ENCODE data around the gene FBN2. TPM values are rescaled to one million over a fixed set of nuclear protein-coding genes. Genes with fewer than 3 reads are reported as not detected.

The FBN2 gene
- total RNA-seq, 2 experiments from 2014 or later: 0.11 TPM; not detected in 1

- no peak overlapping the region for H3K4me3 Mint-ChIP-seq
- POLR2A ChIA-PET: no interaction called here
Measured at GRCh38 chr5:128384068-128384467, 154.0 kb downstream of the FBN2 start.

GRCh38 chr5:128380337-128380736 is 157.7 kb downstream of the FBN2 start:
- no peak for ATAC-seq (ENCODE audit: low read depth)
- Mint-ChIP-seq H3K27me3 (no peaks in the 10 kb centered on the region), H3K36me3 (no peaks in the 10 kb centered on the region), H3K27ac (no peak overlapping the region), H3K4me3 (no peak overlapping the region), H3K9me3 (no peaks in the 10 kb centered on the region), H3K4me1 (no peaks in the 10 kb centered on the region)
- DNase-seq: no peak
- POLR2A ChIA-PET: no interaction called here

More at GRCh38 chr5:128384068-128384467, 154.0 kb downstream of the FBN2 start:
- H3K4me1 Mint-ChIP-seq: no peaks in the 10 kb centered on the region
- ATAC-seq (ENCODE audit: low read depth): no peak
- no peak for DNase-seq
- H3K36me3 Mint-ChIP-seq: no peaks in the 10 kb centered on the region
- H3K27ac Mint-ChIP-seq: no peak overlapping the region
- H3K9me3 Mint-ChIP-seq: no peaks in the 10 kb centered on the region
- H3K27me3 Mint-ChIP-seq: no peaks in the 10 kb centered on the region

- POLR2A ChIA-PET: no interaction called here
- no peak for ATAC-seq (ENCODE audit: low read depth)
Measured at GRCh38 chr5:128378632-128379031, 159.4 kb downstream of the FBN2 start.

GRCh38 chr5:128378196-128378595 is 159.8 kb downstream of the FBN2 start:
- POLR2A ChIA-PET: no interaction called here

More at GRCh38 chr5:128378632-128379031, 159.4 kb downstream of the FBN2 start:
- Mint-ChIP-seq H3K9me3 (no peaks in the 10 kb centered on the region), H3K27me3 (no peaks in the 10 kb centered on the region), H3K4me3 (no peak overlapping the region), H3K27ac (no peak overlapping the region), H3K4me1 (no peaks in the 10 kb centered on the region), H3K36me3 (no peaks in the 10 kb centered on the region)
- DNase-seq: no peak

GRCh38 chr5:128376577-128376976 is 161.5 kb downstream of the FBN2 start:
- Mint-ChIP-seq H3K27ac (no peak overlapping the region), H3K36me3 (no peaks in the 10 kb centered on the region), H3K4me3 (no peak overlapping the region), H3K4me1 (no peaks in the 10 kb centered on the region), H3K9me3 (no peaks in the 10 kb centered on the region), H3K27me3 (no peaks in the 10 kb centered on the region)
- POLR2A ChIA-PET: no interaction called here
- no peak for ATAC-seq (ENCODE audit: low read depth)
- no peak for DNase-seq

More at GRCh38 chr5:128378196-128378595, 159.8 kb downstream of the FBN2 start:
- no peaks in the 10 kb centered on the region for H3K4me1 Mint-ChIP-seq
- DNase-seq (no peak), ATAC-seq (ENCODE audit: low read depth) (no peak)
- H3K27me3 Mint-ChIP-seq: no peaks in the 10 kb centered on the region
- no peaks in the 10 kb centered on the region for H3K9me3 Mint-ChIP-seq
- no peak overlapping the region for H3K27ac Mint-ChIP-seq
- no peak overlapping the region for H3K4me3 Mint-ChIP-seq
- H3K36me3 Mint-ChIP-seq: no peaks in the 10 kb centered on the region

- Mint-ChIP-seq H3K36me3 (no peaks in the 10 kb centered on the region), H3K9me3 (no peaks in the 10 kb centered on the region), H3K4me3 (no peak overlapping the region), H3K27me3 (peaks cover 1% of the 10 kb centered on the region), H3K4me1 (no peaks in the 10 kb centered on the region), H3K27ac (no peak overlapping the region)
- ATAC-seq (ENCODE audit: low read depth) (no peak), DNase-seq (no peak)
- POLR2A ChIA-PET: no interaction called here
Measured at GRCh38 chr5:128366147-128366546, 171.9 kb downstream of the FBN2 start.

- no peak for ATAC-seq (ENCODE audit: low read depth)
- H3K27ac Mint-ChIP-seq: no peak overlapping the region
- H3K4me3 Mint-ChIP-seq: no peak overlapping the region
Measured at GRCh38 chr5:128362370-128362769, 175.7 kb downstream of the FBN2 start.

GRCh38 chr5:128358826-128359225 is 179.2 kb downstream of the FBN2 start:
- Mint-ChIP-seq H3K4me3 (no peak overlapping the region), H3K27ac (no peak overlapping the region), H3K9me3 (no peaks in the 10 kb centered on the region), H3K4me1 (no peaks in the 10 kb centered on the region), H3K27me3 (no peaks in the 10 kb centered on the region), H3K36me3 (no peaks in the 10 kb centered on the region)
- no peak for ATAC-seq (ENCODE audit: low read depth)
- POLR2A ChIA-PET: no interaction called here
- DNase-seq: no peak

More at GRCh38 chr5:128362370-128362769, 175.7 kb downstream of the FBN2 start:
- Mint-ChIP-seq H3K9me3 (no peaks in the 10 kb centered on the region), H3K36me3 (no peaks in the 10 kb centered on the region), H3K27me3 (no peaks in the 10 kb centered on the region), H3K4me1 (no peaks in the 10 kb centered on the region)
- no peak for DNase-seq
- POLR2A ChIA-PET: no interaction called here

GRCh38 chr5:128357226-128357625 is 180.8 kb downstream of the FBN2 start:
- Mint-ChIP-seq H3K36me3 (no peaks in the 10 kb centered on the region), H3K4me3 (no peak overlapping the region), H3K4me1 (no peaks in the 10 kb centered on the region), H3K27me3 (no peaks in the 10 kb centered on the region), H3K27ac (no peak overlapping the region), H3K9me3 (no peaks in the 10 kb centered on the region)
- DNase-seq: no peak
- no peak for ATAC-seq (ENCODE audit: low read depth)
- POLR2A ChIA-PET: no interaction called here

GRCh38 chr5:128355961-128356360 is 182.1 kb downstream of the FBN2 start:
- H3K9me3 Mint-ChIP-seq: no peaks in the 10 kb centered on the region
- H3K4me1 Mint-ChIP-seq: no peaks in the 10 kb centered on the region
- H3K4me3 Mint-ChIP-seq: no peak overlapping the region
- no peak for ATAC-seq (ENCODE audit: low read depth)
- no peaks in the 10 kb centered on the region for H3K36me3 Mint-ChIP-seq
- no peak for DNase-seq
- H3K27ac Mint-ChIP-seq: no peak overlapping the region
- POLR2A ChIA-PET: no interaction called here
- no peaks in the 10 kb centered on the region for H3K27me3 Mint-ChIP-seq

GRCh38 chr5:128353441-128354107 is 184.5 kb downstream of the FBN2 start:
- H3K27ac Mint-ChIP-seq: no peak overlapping the region

GRCh38 chr5:128350705-128351104 is 187.3 kb downstream of the FBN2 start:
- DNase-seq (no peak), ATAC-seq (ENCODE audit: low read depth) (no peak)
- no peak overlapping the region for H3K27ac Mint-ChIP-seq
- H3K27me3 Mint-ChIP-seq: no peaks in the 10 kb centered on the region
- no peak overlapping the region for H3K4me3 Mint-ChIP-seq
- H3K4me1 Mint-ChIP-seq: no peaks in the 10 kb centered on the region
- POLR2A ChIA-PET: no interaction called here
- no peaks in the 10 kb centered on the region for H3K36me3 Mint-ChIP-seq
- no peaks in the 10 kb centered on the region for H3K9me3 Mint-ChIP-seq

More at GRCh38 chr5:128353441-128354107, 184.5 kb downstream of the FBN2 start:
- Mint-ChIP-seq H3K27me3 (no peaks in the 10 kb centered on the region), H3K4me1 (no peaks in the 10 kb centered on the region), H3K9me3 (no peaks in the 10 kb centered on the region), H3K4me3 (no peak overlapping the region), H3K36me3 (no peaks in the 10 kb centered on the region)
- POLR2A ChIA-PET: interaction anchor here (0.7 kb wide), 1 partner anchor 207 kb away, joined by 4 read pairs; no protein-coding TSS in a partner anchor
- ATAC-seq (ENCODE audit: low read depth) (no peak), DNase-seq (no peak)

GRCh38 chr5:128349044-128349858 is 188.8 kb downstream of the FBN2 start:
- Mint-ChIP-seq H3K27me3 (no peaks in the 10 kb centered on the region), H3K4me1 (no peaks in the 10 kb centered on the region), H3K9me3 (no peaks in the 10 kb centered on the region), H3K27ac (no peak overlapping the region), H3K4me3 (no peak overlapping the region), H3K36me3 (no peaks in the 10 kb centered on the region)
- ATAC-seq (ENCODE audit: low read depth) (no peak), DNase-seq (no peak)
- POLR2A ChIA-PET: no interaction called here

- Mint-ChIP-seq H3K36me3 (no peaks in the 10 kb centered on the region), H3K27me3 (no peaks in the 10 kb centered on the region), H3K27ac (no peak overlapping the region), H3K4me3 (no peak overlapping the region), H3K9me3 (no peaks in the 10 kb centered on the region), H3K4me1 (no peaks in the 10 kb centered on the region)
- DNase-seq (no peak), ATAC-seq (ENCODE audit: low read depth) (no peak)
- POLR2A ChIA-PET: no interaction called here
Measured at GRCh38 chr5:128346038-128346437, 192.0 kb downstream of the FBN2 start.

All from activated naive CD8-positive, alpha-beta T cell treated with anti-CD3 and anti-CD28 coated beads, Interleukin-2, amount 10 ng/mL, durations not matched to agents 7 days and 5 days (primary cell).